Activated CD4-positive, CD25-positive, alpha-beta regulatory T cell treated with anti-CD3 and anti-CD28 coated beads, Interleukin-2, amount 50 U/mL, for 24 hours (primary cell): ENCODE results near the gene ACMSD.
A peak's percentile ranks its signal among the peaks of the same experiment; 100 is the strongest.
"Not testable (repeated sequence)": the region's sequence is repeated elsewhere in the genome, so short reads cannot be mapped to it uniquely, and the experiment has no call there.

ENCODE experiments used
- ATAC-seq, 2 donors: fragments of 150-1000 bp; cut with Tn5 transposase; one replicate each; pipeline ENCODE4 v1.10.0; 2021; ENCODE audit warnings: mild to moderate bottlenecking in 1 of 2, moderate library complexity in 1 of 2

The ACMSD gene

DNA sequence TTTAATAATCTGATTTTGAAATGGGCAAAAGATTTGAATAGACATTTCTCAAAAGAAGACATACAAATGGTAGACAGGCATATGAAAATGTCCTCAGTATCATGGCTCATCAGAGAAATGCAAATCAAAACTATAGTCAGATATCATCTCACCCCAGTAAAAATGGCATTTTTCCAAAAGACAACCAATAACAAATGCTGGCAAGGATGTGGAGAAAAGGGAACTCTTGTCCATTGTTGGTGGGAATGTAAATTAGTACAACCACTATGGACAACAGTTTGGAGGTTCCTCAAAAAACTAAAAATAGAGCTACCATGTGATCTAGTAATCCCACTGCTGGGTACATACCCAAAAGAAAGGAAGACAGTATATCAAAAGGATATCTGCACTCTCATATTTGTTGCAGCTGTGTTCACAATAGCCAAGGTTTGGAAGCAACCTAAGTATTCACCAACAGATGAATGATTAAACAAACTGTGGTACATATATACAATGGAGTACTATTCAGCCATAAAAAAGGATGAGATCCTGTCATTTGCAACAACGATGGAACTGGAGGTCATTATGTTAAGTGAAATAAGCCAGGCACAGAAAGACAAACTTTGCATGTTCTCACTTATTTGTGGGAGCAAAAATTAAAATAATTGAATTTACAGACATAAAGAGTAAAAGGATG, 69.2 kb downstream of the ACMSD start:
- ATAC-seq = not testable (repeated sequence)

DNA sequence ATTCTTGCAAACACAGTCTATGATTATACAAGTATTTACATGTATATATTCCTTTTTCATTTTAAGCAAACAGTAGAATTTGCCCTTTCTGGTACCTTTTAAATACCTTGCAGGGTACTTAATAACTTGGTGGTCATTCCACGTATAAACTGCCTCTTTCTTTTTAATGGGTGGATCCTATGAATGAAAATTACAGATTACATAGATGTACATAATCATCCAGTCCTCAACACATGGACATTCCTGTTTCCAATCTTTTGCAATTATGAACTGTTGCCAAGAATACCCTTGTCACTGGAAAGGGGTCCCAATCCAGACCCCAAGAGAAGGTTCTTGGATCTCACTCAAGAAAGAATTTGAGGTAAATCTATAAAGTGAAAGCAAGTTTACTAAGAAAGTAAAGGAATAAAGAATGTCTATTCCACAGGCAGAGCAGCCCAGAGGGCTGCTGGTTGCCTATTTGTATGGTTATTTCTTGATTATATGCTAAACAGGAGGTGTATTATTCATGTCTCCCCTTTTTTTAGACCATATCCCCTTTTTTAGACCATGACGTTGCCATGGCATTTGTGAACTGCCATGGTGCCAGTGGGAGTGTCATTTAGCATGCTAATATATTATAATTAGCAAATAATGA, 72.5 kb downstream of the ACMSD start:
- ATAC-seq = no peak

DNA sequence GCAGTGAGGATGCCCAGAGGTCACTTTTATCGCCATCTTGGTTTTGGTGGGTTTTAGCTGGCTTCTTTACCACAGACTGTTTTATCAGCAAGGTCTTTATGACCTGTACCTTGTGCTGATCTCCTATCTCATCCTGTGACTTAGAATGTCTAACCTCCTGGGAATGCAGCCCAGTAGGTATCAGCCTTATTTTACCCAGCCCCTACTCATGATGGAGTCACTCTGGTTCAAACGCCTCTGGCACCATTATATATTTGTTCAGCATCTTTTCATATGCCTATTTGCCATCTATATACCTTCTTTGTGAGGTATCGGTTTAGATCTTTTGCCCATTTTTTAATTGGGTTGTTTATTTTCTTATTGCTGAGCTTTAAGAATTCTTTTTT, 73.0 kb downstream of the ACMSD start:
- no peak for ATAC-seq

DNA sequence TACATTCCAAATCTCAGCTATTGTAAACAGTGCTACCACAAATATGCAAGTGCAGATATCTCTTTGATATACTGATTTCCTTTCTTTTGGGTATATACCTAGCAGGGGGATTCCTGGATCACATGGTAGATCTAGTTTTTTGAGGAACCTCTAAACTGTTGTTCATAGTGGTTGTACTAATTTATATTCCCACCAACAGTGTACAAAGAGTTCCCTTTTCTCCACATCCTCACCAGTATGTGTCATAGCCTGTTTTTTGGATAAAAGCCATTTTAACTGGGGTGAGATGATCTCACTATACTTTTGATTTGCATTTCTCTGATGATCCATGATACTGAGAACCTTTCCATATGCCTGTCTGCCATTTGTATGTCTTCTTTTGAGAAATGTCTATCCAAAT, 73.9 kb downstream of the ACMSD start:
- no peak for ATAC-seq

DNA sequence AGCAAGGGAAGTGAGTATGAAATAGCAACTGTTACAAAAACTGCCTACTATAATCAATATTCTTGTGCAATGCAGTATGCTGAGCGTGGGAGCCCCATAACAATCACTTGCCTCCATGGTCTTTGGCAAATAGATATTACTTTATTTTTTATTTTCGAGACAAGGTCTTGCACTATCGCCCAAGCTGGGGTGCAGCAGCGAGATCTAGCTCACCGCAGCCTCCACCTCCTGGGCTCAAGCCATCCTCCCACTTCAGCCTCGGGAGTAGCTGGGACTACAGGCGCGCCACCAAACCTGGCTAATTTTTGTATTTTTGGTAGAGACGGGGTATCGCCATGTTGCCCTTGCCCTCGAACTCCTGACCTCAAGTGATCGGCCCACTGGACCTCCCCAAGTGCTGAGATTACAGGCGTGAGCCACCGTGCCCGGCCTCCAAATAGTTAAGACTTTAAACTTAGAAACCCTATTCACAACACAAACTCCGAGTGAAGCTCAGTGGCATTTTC, 79.0 kb downstream of the ACMSD start:
- ATAC-seq = no peak

DNA sequence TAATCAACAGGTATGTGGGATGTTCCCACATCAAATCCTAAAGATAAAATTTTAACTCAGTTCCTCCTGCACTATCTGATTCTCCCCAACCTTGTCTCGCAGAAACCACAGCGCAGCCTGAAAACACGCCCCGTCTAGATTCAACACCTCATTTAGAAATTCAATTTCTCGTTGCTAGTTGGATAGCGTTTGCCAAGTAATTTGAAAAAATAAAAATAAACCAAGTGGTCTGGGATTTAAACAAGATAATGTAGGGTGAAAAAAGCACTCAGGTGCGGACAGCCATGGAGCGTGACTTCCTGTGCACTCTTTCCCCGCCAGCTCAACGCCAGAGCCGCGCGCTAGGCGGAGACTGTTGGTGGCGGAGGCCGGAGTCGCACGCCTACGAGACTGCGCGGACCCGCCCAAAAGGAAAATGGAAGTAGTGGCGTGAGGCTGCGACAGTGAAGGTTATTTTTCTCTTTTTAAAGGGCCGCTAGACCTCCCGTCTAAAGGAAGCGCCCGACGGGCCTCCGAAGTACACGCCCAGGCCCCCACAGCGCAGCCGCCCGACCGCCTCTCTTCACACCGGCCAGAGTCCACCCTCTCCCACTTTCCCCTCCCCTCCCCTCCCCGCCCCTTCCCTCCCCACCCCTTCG, 79.6 kb downstream of the ACMSD start:
- peak; percentile 72 to 74 for ATAC-seq

DNA sequence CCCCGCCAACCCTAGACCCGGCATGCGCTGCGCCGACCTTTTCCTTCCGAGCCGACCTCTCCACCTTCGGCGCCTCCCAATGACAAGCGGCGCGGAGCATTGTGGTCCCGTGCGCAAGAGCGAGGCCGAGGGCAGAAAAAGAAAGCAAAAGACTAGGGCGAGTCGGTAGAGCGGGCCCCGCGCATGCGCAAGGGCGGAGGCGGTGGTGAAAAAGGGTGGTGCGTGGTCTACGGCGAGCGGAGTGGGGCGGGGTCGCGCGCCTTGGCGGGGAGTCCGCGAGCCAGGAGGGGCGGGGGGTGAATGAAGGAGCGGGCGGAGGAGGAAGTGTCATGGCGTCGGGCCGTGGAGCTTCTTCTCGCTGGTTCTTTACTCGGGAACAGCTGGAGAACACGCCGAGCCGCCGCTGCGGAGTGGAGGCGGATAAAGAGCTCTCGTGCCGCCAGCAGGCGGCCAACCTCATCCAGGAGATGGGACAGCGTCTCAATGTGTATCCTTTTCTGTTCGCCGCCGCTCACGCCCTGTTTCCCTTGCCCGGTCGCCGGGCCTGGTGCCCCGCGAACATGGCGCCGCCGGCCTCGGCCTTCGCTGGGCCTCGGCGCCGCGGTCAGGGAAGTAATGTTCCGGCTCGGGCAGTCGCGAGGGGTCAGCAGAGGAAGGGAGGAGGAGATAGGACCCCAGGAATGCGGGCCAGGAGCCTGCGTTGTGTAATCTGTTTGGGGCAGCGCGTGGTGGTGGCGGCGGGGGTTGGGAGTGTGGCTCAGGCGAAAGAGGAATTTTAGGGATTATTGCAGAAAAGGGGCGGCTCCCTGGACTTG, 80.3 kb downstream of the ACMSD start, which contains the start of gene CCNT2:
Gene CCNT2 (plus strand): TSS at position 297 of the 815 bp plus-strand sequence. CDS start 33 bp downstream, at position 330.
- ATAC-seq = peak; percentile 87 to 88

DNA sequence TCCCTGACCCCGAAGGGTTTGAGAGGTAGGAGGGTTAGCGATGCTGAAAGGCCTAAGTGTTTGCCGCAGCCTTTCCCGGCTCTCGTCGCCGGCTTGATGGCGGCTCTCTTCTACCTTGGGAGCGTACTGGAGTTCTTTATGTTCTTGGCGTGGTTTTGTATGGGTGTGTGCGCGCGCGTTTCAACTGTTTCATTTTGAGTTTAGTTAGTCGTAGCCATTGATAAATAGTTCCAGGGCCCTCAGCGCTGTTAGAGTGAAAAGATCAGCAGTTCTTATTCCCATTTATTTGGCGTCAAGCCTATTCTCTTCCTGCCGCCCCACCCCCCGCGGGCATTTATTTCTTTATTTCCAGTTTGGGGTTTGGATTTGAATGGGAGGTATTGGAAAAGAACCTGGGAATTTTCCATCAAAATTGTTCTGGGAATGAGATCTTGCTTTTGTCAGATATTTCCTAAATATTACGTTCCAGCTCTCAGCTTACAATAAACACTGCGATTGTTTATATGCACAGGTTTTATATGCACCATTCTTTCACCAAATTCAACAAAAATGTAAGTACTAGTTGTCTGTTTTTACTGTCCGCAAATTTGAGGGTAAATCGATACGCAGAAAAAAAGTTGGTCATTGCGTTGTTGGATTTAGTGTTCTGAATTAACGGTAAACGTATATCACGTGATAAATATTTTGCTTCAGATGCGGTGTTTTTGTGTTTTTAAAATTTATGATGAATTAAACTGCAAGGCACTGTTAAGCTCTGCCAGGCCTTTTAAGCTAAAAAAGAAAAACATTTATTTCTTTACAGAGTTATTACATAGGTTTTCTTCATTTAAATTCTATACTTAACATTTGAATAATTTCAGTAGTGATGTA, 81.2 kb downstream of the ACMSD start:
- no peak for ATAC-seq

DNA sequence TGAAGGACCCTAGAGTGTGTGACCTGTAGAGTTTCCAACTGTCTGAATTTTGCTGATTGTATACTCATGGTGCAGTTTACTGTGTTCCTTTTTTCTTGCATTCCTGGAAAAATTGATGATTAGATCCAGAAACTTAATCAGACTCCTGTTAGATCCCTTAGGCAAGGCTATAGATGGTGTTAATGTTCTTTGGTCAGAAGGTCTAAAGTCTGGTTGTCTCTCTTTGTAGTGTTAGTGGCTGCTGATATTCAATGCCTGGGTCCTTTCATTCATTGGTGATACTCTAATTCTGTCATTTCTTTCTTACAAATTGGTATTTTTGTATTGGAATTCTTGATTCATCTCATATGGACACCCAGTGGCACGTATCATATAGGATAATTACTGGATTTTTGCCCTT, 86.5 kb downstream of the ACMSD start:
- no peak for ATAC-seq

DNA sequence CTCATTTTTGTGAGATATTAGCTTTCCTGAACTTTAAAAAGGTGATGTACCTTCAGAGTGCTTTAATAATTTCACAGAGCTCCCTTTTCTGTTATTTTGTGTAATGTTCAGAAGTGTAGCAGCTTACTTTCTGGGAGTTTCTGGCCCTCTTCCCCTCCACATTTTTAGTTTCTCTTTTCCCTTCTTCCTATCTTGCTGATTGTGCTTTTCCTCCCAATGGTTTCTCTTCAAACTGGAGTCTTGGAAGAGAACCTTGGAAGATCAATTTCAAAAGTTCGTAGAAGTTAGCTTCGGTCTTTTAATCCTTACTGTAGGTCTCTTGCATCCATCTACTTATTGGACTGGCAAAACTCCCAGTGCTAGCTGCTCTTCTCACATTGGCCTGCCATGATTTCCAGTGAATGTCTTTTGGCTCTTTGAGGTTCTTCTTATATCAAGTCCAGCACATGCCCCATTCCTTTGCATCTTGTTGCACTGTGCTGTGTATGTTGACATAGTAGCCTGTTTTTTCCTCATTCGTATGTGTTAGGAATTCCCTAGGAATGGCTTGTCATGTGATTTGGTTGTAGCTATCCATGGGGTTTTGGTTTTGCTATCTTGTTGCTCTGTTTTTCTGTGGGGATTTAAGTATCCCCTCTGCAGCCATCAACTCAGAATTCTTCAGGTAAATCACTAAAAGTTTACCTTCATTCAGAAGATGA, 88.0 kb downstream of the ACMSD start:
- no peak for ATAC-seq

DNA sequence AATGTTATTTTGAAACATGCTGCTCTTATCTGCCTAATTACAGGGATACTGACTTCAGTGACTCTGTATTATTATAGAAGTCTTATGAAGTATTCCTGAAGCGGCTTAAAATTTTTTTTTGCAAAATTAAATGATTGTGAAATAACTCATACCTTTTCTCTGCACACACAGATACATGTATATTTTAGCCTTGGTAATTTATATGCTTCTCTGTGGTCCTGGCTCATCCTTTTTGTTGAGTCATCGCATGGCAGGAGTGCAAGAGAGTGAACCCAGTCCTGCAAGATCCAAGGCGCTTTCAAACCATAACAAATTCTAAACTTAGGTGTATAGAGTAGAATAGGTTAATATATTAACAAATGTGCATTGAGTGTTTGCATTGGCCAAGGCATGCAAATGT, 88.8 kb downstream of the ACMSD start:
- peak in 1 of 2 donors; percentile 51 for ATAC-seq

DNA sequence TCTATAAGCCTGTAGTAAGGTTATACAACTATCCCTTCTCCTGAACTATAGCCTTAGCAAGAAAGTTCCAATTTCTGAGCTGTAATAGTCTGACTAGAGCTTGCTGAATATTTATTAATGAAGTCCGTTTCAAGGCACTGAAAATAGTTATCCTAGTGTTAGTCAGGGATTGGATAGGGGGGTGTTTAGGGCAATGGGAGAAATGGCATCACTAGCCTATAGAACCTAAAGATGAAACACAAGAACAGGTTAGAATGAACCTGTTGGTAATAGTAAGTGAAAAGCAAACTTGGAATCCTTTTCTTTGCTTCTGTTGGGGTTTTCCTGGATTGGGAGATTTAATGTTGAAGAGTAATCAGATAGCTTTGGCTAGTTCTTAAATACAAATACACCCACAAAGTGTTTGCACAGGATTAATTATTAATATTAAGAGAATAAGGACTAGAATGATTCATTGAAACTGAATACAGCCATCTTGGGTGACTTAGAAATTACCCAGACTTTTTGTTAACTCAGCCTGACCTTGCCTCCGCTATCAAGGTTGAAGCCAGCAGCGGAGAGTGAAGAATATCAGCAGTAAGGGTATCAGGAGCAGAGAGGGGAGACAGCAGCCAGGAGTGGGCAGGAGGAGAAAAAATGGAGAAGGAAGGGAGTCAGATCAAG, 94.6 kb downstream of the ACMSD start:
- ATAC-seq = no peak

DNA sequence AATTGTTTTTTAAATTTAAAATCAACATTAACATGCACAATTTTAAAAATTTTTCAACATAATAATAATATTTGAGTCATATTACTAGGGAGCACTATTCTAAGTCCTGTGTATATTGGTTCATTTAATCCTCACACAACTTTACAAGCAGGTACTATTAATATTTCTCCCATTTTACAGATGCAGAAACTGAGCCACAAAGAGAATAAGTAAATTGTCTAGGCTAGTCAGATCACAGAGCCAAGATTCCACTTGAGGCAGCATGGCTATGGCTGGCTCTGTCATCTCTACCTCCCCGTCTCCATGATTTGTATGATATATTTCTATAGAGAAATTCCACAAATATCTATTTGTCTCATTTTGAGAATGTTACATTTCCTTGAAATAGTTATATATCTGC, 95.3 kb downstream of the ACMSD start:
- ATAC-seq = no peak

DNA sequence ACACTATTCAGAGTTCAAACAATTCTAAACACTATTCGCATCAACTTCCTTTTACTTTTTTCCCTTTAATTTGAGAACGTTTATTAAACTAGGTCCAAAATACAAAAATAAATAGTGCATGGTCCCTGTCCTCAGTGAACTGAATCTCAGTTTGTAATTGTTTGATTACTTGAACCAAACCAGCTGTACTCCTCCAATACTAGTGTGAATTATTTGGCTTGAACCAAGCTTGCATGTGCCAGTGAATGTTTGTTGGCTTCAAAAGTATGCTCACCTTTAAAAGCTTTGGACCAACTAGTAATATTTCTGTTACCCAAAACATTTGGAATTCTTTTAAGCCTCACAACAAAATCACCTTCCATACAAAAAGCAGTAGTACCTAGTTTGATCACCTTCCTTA, 95.7 kb downstream of the ACMSD start:
- no peak for ATAC-seq

DNA sequence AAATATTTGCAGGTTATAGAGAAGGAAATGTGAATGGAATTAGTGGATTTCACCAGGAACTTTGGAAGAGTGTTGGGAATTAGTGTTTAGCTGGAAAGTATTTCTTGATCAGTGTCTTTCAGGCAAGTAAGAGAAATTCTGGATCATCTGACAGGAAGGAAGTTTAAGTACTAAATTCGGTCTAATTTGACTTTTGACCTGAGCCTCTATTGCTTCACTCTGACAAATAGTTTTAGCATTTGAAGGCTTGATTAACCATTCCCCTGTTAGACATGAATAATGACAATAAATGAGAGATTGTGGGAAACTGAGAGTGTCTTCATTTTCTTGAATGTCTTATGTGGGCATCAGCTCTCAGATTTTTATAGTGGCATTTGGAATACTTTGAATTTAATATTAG, 96.2 kb downstream of the ACMSD start:
- no peak for ATAC-seq

DNA sequence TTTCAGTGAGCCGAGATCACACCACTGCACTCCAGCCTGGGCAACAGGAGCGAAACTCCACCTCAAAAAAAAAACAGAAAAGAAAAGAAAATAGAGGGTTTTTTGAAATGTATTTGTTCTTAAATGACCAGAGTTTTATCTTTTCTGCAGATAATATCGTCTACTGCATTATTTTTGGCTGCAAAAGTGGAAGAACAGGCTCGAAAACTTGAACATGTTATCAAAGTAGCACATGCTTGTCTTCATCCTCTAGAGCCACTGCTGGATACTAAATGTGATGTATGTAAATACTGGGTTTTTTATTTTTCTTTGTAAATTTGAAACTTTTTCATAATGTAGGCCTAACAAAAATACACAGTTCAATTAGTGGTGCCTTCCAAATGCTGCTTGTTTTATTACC, 98.3 kb downstream of the ACMSD start:
- ATAC-seq = no peak

DNA sequence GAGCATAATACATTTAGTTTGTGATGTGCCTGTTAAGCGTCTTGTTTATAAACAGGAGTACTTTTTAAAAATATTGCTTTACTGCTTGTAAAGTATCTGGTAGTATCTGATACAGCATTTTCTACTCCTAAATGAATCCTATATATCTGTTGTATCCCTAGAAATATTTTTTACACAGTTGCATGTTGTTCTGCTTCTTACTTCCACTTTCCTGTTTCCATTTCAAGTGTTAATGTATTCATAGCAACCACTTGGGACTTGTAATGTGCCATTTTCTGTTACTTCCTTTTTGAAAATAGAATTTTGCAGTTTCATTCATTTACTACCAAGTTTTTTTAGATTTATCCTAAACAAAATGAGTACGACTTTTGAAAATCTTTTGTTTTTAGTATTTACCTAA, 105.1 kb downstream of the ACMSD start:
- ATAC-seq = no peak

DNA sequence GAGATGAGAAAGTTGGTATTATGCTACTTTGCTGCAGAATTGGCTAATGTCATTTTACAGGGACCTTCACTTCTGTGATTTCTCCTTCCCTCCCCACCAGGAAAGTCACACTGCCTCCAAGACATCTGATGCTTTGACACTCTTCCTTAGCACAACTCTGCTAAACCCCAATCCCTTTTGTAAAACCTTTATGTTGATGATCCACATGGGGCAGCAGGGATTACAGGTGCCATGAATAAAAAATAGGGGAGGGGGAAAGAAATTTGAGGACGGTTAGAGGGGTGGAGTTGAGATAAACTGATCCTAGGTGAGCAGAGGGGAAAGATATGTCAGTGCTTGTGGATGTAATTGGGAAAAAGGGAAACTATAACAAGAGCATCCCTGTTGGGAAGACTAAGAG, 106.6 kb downstream of the ACMSD start:
- no peak for ATAC-seq

DNA sequence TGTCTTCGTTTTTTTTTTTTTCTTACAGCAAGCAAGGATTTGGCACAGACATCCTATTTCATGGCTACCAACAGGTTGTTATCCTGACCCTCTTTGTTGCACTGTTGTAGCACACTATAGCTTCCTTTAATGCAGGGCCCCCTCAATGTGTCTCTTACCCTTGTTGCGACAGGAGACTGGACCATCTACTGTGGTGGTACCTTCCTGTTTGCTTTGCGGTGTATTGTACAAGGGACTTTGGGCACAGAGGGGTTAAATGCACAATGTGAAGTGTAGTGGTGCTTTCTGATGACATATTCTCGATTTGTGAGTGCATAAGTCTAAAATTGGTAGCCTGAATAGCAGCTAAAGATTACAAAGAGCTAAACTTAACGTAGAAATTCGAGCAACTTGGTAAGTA, 107.7 kb downstream of the ACMSD start:
- no peak for ATAC-seq

DNA sequence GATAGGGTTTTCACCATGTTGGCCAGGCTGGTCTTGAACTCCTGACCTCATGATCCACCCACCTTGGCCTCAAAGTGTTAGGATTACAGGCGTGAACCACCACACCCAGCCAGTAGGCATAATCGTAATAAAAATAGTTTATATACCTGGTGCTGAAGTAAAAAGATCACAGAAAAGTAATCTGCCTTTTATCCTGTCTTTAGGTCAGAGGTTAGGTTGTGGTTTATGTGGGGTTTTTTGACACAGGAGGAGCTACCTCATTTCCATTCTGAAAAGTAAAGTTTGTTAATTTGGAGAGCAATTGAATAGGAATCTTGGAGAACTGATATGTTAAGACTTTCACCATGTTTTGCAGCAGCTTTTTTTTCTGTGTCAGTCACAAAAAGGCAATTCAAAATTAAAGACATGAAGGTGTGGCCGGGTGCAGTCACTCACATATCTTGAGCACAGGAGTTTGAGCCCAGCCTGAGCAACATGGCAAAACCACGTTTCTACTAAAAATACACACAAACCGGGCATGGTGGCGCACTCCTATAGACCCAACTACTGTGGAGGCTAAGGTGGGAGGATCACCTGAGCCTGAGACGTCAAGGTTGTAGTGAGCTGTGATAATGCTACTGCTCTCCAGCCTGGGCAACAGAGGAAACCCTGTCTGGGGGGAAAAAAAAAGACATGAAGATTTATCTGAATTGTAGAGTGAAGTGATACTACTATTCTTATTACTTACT, 111.7 kb downstream of the ACMSD start:
- no peak for ATAC-seq
